OCI-LY7 (cell line): Measurements from ENCODE around the gene COL25A1.

Source experiments
- CTCF ChIP-seq: fragments of 200-600 bp; sonication (generic); conservative IDR thresholded peaks from 2 replicates; pipeline ENCODE4 v1.5.1; 2014; ENCODE audit warnings: mild to moderate bottlenecking, antibody characterized with exemption, low read length, moderate library complexity, mixed read lengths
- EZH2phosphoT487 ChIP-seq: fragments of 200-600 bp; sonication (generic); IDR thresholded peaks from 2 replicates; pipeline ENCODE4 v1.6.1; 2018; ENCODE audit warnings: low read depth, borderline replicate concordance, mild to moderate bottlenecking, mixed run types, antibody characterized with exemption, low read length, moderate library complexity, mixed read lengths

- TF ChIP-seq CTCF, result no peak
- TF ChIP-seq EZH2phosphoT487, result no peak
These were observed 116.0 kb downstream of the COL25A1 start for GRCh38 chr4:109186458-109186945.
